H1 (cell line): ENCODE measurements around the gene BOLA1. TPM values are rescaled to one million over a fixed set of nuclear protein-coding genes. Genes with fewer than 3 reads are reported as not detected.

Experiments used
- CTCF ChIA-PET: fragments of 300-600 bp; sonication (Branson Sonifier 250); formaldehyde crosslinking; loops from one replicate; lab custom pipeline; 2021; ENCODE audit not compliant: partially characterized antibody; lab: Charles Lee
- POLR2A ChIA-PET: fragments of 300-600 bp; sonication (Branson Sonifier 250); formaldehyde crosslinking; loops from one replicate; lab custom pipeline; 2021; ENCODE audit warnings: inconsistent platforms; ENCODE audit not compliant: partially characterized antibody; lab: Charles Lee
- DNase-seq, 2 experiments: peaks; one replicate each; pipeline versions ENCODE4 v3.0.0 to v3.0.0-alpha.2; 2010 to 2022; ENCODE audit warnings: low spot score in 2 of 2, low read depth in 1 of 2, mixed read lengths in 1 of 2
- FAIRE-seq: peaks from 2 replicates; lab custom pipeline; 2011; peaks lifted over from hg19 to GRCh38; lab: Jason Lieb, UNC
- H2AFZ ChIP-seq: 2 replicates; pipeline ENCODE4 v1.8.1; 2012; ENCODE audit warnings: low read length, inconsistent platforms
- H2AK5ac ChIP-seq: 2 replicates; pipeline ENCODE4 v1.6.1; 2013; ENCODE audit warnings: low read depth, low read length
- H2BK120ac ChIP-seq: replicated peaks from 2 replicates; pipeline ENCODE3; 2013; ENCODE audit warnings: low read depth, low read length, inconsistent platforms
- H2BK12ac ChIP-seq: 2 replicates; pipeline ENCODE4 v1.6.1; 2013; ENCODE audit warnings: low read depth, low read length
- H2BK15ac ChIP-seq: 2 replicates; pipeline ENCODE4 v1.6.1; 2013; ENCODE audit warnings: low read length
- H2BK20ac ChIP-seq: 2 replicates; pipeline ENCODE4 v1.6.1; 2013; ENCODE audit warnings: low read length
- H2BK5ac ChIP-seq: 2 replicates; pipeline ENCODE4 v1.6.1; 2013; ENCODE audit warnings: low read depth, low read length
- H3K14ac ChIP-seq: 2 replicates; pipeline ENCODE4 v1.6.1; 2013; ENCODE audit warnings: inconsistent platforms; ENCODE audit not compliant: insufficient read length
- H3K18ac ChIP-seq: 2 replicates; pipeline ENCODE4 v1.6.1; 2013; ENCODE audit warnings: low read length; ENCODE audit errors: extremely low read depth
- H3K23ac ChIP-seq: 2 replicates; pipeline ENCODE4 v1.6.1; 2013; ENCODE audit warnings: inconsistent platforms; ENCODE audit not compliant: insufficient read length
- H3K23me2 ChIP-seq: 2 replicates; pipeline ENCODE4 v1.6.1; 2013; ENCODE audit warnings: low read depth, low read length
- H3K27ac ChIP-seq: 2 replicates; pipeline ENCODE4 v1.6.1; 2011; ENCODE audit warnings: low read depth, low read length, inconsistent platforms
- H3K27me3 ChIP-seq, 4 experiments: replicated peaks in 1 of 4; 1 replicate in 1 of 4; 2 replicates in 3 of 4; pipeline versions ENCODE4 v1.6.1 to v1.8.1; 2011 to 2013; ENCODE audit warnings: low read length in 3 of 4, mild to moderate bottlenecking in 3 of 4, inconsistent platforms in 2 of 4, mixed read lengths in 2 of 4, moderate library complexity in 1 of 4; ENCODE audit not compliant: control insufficient read depth in 3 of 4, insufficient read depth in 3 of 4; ENCODE audit errors: extremely low read depth in 1 of 4
- H3K36me3 ChIP-seq, 4 experiments: 2 replicates each; pipeline versions ENCODE4 v1.6.1 to v1.8.1; 2011 to 2013; ENCODE audit warnings: mild to moderate bottlenecking in 4 of 4, low read length in 3 of 4, moderate library complexity in 2 of 4, control low read depth in 1 of 4, inconsistent platforms in 1 of 4; ENCODE audit not compliant: insufficient read depth in 4 of 4, control insufficient read depth in 2 of 4
- H3K4ac ChIP-seq: replicated peaks from 2 replicates; pipeline ENCODE3; 2013; ENCODE audit warnings: low read length, low read depth, mixed read lengths, inconsistent platforms; ENCODE audit not compliant: insufficient read length
- H3K4me1 ChIP-seq, 4 experiments: replicated peaks in 1 of 4; 1 replicate in 1 of 4; 2 replicates in 3 of 4; pipeline versions ENCODE4 v1.6.1 to v1.8.1; 2011 to 2013; ENCODE audit warnings: low read length in 3 of 4, inconsistent platforms in 2 of 4, mixed read lengths in 1 of 4; ENCODE audit not compliant: insufficient read depth in 4 of 4, control insufficient read depth in 3 of 4
- H3K4me2 ChIP-seq, 2 experiments: 2 replicates each; pipeline versions ENCODE4 v1.6.1 to v1.8.1; 2011 to 2013; ENCODE audit warnings: low read depth in 2 of 2, low read length in 2 of 2, control low read depth in 1 of 2, inconsistent platforms in 1 of 2, mild to moderate bottlenecking in 1 of 2; ENCODE audit not compliant: insufficient read depth in 1 of 2
- H3K4me3 ChIP-seq, 4 experiments: fragments of 200-600, 300-600 bp in 1 of 4; sonication (generic), shearing (Covaris generic), sonication (Bioruptor Twin) in 1 of 4; 2 replicates each; pipeline versions ENCODE4 v1.5.1 to v1.8.1; 2011 to 2016; ENCODE audit warnings: low read length in 4 of 4, low read depth in 3 of 4, control low read depth in 2 of 4, inconsistent platforms in 2 of 4, mild to moderate bottlenecking in 2 of 4, mixed read lengths in 1 of 4, moderate library complexity in 1 of 4; ENCODE audit not compliant: insufficient read depth in 2 of 4; ENCODE audit errors: extremely low read depth in 1 of 4
- H3K56ac ChIP-seq: replicated peaks from 2 replicates; pipeline ENCODE3; 2013; ENCODE audit warnings: low read depth, mild to moderate bottlenecking, mixed read lengths, low read length, inconsistent platforms; ENCODE audit not compliant: insufficient read length
- H3K79me1 ChIP-seq: 2 replicates; pipeline ENCODE4 v1.6.1; 2013; ENCODE audit warnings: low read depth, low read length, control low read depth
- H3K79me2 ChIP-seq, 2 experiments: 2 replicates each; pipeline versions ENCODE4 v1.6.1 to v1.8.1; 2012 to 2013; ENCODE audit warnings: low read length in 2 of 2, mild to moderate bottlenecking in 2 of 2, inconsistent platforms in 1 of 2; ENCODE audit not compliant: insufficient read depth in 2 of 2, control insufficient read depth in 1 of 2
- H3K9ac ChIP-seq, 4 experiments: replicated peaks in 1 of 4; 1 replicate in 1 of 4; 2 replicates in 3 of 4; pipeline versions ENCODE4 v1.6.1 to v1.8.1; 2011 to 2013; ENCODE audit warnings: low read depth in 3 of 4, low read length in 3 of 4, control low read depth in 2 of 4, mild to moderate bottlenecking in 2 of 4, moderate library complexity in 2 of 4, inconsistent platforms in 1 of 4; ENCODE audit errors: extremely low read depth in 1 of 4
- H3K9me3 ChIP-seq, 2 experiments: 2 replicates each; pipeline versions ENCODE4 v1.6.1 to v1.8.1; 2012 to 2013; ENCODE audit warnings: mild to moderate bottlenecking in 2 of 2, moderate library complexity in 2 of 2, control low read depth in 1 of 2, inconsistent platforms in 1 of 2, low read depth in 1 of 2, low read length in 1 of 2, mixed read lengths in 1 of 2; ENCODE audit not compliant: insufficient read depth in 2 of 2
- H4K20me1 ChIP-seq, 2 experiments: replicated peaks in 1 of 2; 2 replicates each; pipeline versions ENCODE3 to v1.8.1; 2011 to 2013; ENCODE audit warnings: inconsistent platforms in 2 of 2, low read length in 2 of 2, mild to moderate bottlenecking in 1 of 2; ENCODE audit not compliant: insufficient read depth in 2 of 2, control insufficient read depth in 1 of 2
- H4K5ac ChIP-seq: 2 replicates; pipeline ENCODE4 v1.6.1; 2013; ENCODE audit warnings: low read length, low read depth, mixed read lengths, inconsistent platforms; ENCODE audit not compliant: insufficient read length
- H4K8ac ChIP-seq: 2 replicates; pipeline ENCODE4 v1.8.0; 2013; ENCODE audit warnings: mild to moderate bottlenecking, moderate library complexity, low read length, inconsistent platforms; ENCODE audit not compliant: insufficient read depth; ENCODE audit errors: extremely low read depth
- H4K91ac ChIP-seq: replicated peaks from 2 replicates; pipeline ENCODE3; 2013; ENCODE audit warnings: low read length, mixed read lengths, inconsistent platforms; ENCODE audit not compliant: insufficient read length
- CBX8 ChIP-seq: fragments of 300-800, 300-1000 bp; sonication (generic); IDR thresholded peaks from 2 replicates; pipeline ENCODE4 v1.7.1; 2016; ENCODE audit warnings: low read depth, low read length, borderline replicate concordance
- CEBPB ChIP-seq: IDR thresholded peaks from 2 replicates; pipeline ENCODE4 v1.6.1; 2012; ENCODE audit warnings: low read depth, low read length
- EGR1 ChIP-seq: IDR thresholded peaks from 2 replicates; pipeline ENCODE4 v1.6.1; 2011; ENCODE audit warnings: low read depth, low read length, borderline replicate concordance
- FOSL1 ChIP-seq: IDR thresholded peaks from 2 replicates; pipeline ENCODE4 v1.6.1; 2011; ENCODE audit warnings: mild to moderate bottlenecking, low read depth, low read length, moderate library complexity; ENCODE audit not compliant: insufficient read depth
- JUN ChIP-seq: IDR thresholded peaks from 2 replicates; pipeline ENCODE4 v1.6.1; 2011; ENCODE audit warnings: low read depth, mild to moderate bottlenecking, improper control_type of control experiment, low read length
- KDM4A ChIP-seq: IDR thresholded peaks from one replicate; pipeline ENCODE4 v1.7.1; 2012; ENCODE audit warnings: low read depth, mild to moderate bottlenecking, moderate library complexity, low read length, inconsistent platforms; ENCODE audit not compliant: severe bottlenecking
- POLR2A ChIP-seq, 2 experiments: IDR thresholded peaks; 1 replicate in 1 of 2; 2 replicates in 1 of 2; pipeline ENCODE4 v1.6.1; 2011; ENCODE audit warnings: low read depth in 2 of 2, low read length in 2 of 2, mild to moderate bottlenecking in 2 of 2; ENCODE audit errors: control extremely low read depth in 1 of 2
- SIN3A ChIP-seq, 2 experiments: IDR thresholded peaks in 1 of 2; conservative IDR thresholded peaks in 1 of 2; 2 replicates each; pipeline ENCODE4 v1.6.1; 2011 to 2012; ENCODE audit warnings: low read length in 2 of 2, improper control_type of control experiment in 1 of 2, low read depth in 1 of 2, mild to moderate bottlenecking in 1 of 2
- SIRT6 ChIP-seq: IDR thresholded peaks from one replicate; pipeline ENCODE4 v1.7.1; 2012; ENCODE audit warnings: low read length, inconsistent platforms
- SRF ChIP-seq: IDR thresholded peaks from 2 replicates; pipeline ENCODE4 v1.6.1; 2011; ENCODE audit warnings: mild to moderate bottlenecking, low read depth, low read length, moderate library complexity
- TCF12 ChIP-seq: IDR thresholded peaks from 2 replicates; pipeline ENCODE4 v1.6.1; 2011; ENCODE audit warnings: low read depth, mild to moderate bottlenecking, low read length
- ZNF274 ChIP-seq: IDR thresholded peaks from 2 replicates; pipeline ENCODE4 v1.7.0; 2012; ENCODE audit warnings: low read length, borderline replicate concordance; ENCODE audit errors: extremely low read depth
- WGBS, 2 experiments: shearing (Covaris generic) in 1 of 2; methylation state at CpG; one replicate each; pipeline versions ENCODE4 v1.1.6 to v1.1.7; 2013 to 2015; ENCODE audit warnings: low lambda C conversion rate in 2 of 2, mixed read lengths in 2 of 2, inconsistent platforms in 1 of 2, low coverage in 1 of 2, missing lambda C conversion rate in 1 of 2; ENCODE audit not compliant: insufficient replicate concordance in 2 of 2, insufficient coverage in 1 of 2, insufficient read length in 1 of 2; ENCODE audit errors: extremely low coverage in 1 of 2, missing lambda C conversion rate in 1 of 2; 5-methylcytosine and 5-hydroxymethylcytosine counted together
- polyA plus RNA-seq, 7 experiments: library from polyadenylated mRNA; depleted of rRNA in 3 of 7; stranded (reverse) in 5 of 7; unstranded in 2 of 7; fragments of >200 nt in 5 of 7; fragments of 200-250 nt in 2 of 7; gene quantifications; 1 replicate in 5 of 7; 2 replicates in 1 of 7; 4 replicates in 1 of 7; pipeline versions ENCODE4 v1.2.1 to v1.2.3, GENCODE V29; 2011 to 2013; ENCODE audit warnings: missing spikeins in 2 of 7, mixed read lengths in 2 of 7
- total RNA-seq: library from RNA; stranded (reverse); fragmentation: NEBNext Ultra II Directional; extraction: Animal tissue kit (Norgen Biotek cat#: 25700); gene quantifications from 2 replicates; pipeline ENCODE4 v1.2.1, GENCODE V29; 2021

The BOLA1 gene
- total and polyA plus RNA-seq, 2 of the 8 experiments (the other 6 are each of a cell fraction or from before 2014, with no cell fraction given) = 8.1 to 15.4 TPM

DNA sequence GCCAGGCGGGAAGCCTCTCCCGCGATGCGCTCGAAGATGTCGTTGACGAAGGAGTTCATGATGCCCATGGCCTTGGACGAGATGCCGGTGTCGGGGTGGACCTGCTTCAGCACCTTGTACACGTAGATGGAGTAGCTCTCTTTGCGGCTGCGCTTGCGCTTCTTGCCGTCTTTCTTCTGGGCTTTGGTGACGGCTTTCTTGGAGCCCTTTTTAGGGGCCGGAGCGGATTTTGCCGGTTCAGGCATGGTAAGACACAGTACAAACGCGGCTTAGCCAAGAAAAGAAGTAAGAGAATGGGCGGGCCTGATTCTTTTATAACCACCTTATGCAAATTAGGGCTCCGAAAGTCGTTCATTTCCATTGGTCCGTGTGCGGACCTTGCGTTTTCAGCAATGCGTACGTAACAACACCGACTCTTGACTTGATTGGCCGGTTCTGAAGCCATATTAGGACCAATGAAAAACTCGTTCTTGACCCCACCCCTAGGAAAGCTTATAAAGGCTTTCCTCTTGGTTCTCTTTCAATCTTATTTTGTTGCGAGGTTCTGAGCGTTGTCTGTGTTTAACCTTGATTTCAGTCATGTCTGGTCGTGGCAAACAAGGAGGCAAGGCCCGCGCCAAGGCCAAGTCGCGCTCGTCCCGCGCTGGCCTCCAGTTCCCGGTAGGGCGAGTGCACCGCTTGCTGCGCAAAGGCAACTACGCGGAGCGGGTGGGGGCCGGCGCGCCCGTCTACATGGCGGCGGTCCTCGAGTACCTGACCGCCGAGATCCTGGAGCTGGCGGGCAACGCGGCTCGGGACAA lies 12.8 kb upstream of the BOLA1 start:
- Histone ChIP-seq H3K14ac (no peak overlapping the region), H4K5ac (no peak overlapping the region), H3K4me3 (peak overlapping the region; percentile 70 to 92 (median 82)), H3K9me3 (no peaks in the 10 kb centered on the region), H3K23me2 (peaks cover 21% of the 10 kb centered on the region), H2BK5ac (peak overlapping the region; percentile 96), H4K91ac (no peak overlapping the region), H2AK5ac (no peak overlapping the region), H3K4me1 (peaks cover 0 to 5% (median 0%) of the 10 kb centered on the region in 4 experiments; a peak in 4 of 7 replicates), H4K20me1 (no peaks in the 10 kb centered on the region), H2BK20ac (no peak overlapping the region), H4K8ac (peak overlapping the region; percentile 98; the same call in 1 of the 2 replicates), H3K36me3 (no peaks in the 10 kb centered on the region), H2BK120ac (no peak overlapping the region), H3K9ac (peak overlapping the region; percentile 91 to 99 (median 94)), H3K4me2 (peak overlapping the region; percentile 83 to 87), H3K23ac (no peak overlapping the region), H3K27ac (peak overlapping the region; percentile 98), H3K27me3 (no peaks in the 10 kb centered on the region), H3K4ac (no peak overlapping the region), H2BK15ac (no peak overlapping the region), H3K56ac (peak overlapping the region; percentile 66), H3K79me1 (peaks cover 3% of the 10 kb centered on the region; the same call in 1 of the 2 replicates), H3K18ac (0 out of 2 replicates have a peak overlapping the region, but pooled peaks have one; percentile 86), H3K79me2 (0 out of 4 replicates have a peak, but pooled peaks cover 0 to 4% of the 10 kb centered on the region in 2 experiments), H2AFZ (no peak overlapping the region), H2BK12ac (no peak overlapping the region; the same call in 1 of the 2 replicates)
- WGBS, 2 experiments = 1% methylated on average over 62 of the region's 62 CpGs; no CpG with 5 or more reads in 1 of the 2 experiments
- DNase-seq (peak; percentile 87 to 92), FAIRE-seq (peak; percentile 71)
- ChIA-PET CTCF (interaction anchor here (1.0 to 3.0 kb wide), 5 partner anchors 43 to 283 kb away, joined by 4 to 14 read pairs (median 5); partner anchors contain the start of gene OTUD7B), POLR2A (interaction anchor here (0.7 to 8.5 kb wide), 44 partner anchors 8 to 1727 kb away, joined by 3 to 278 read pairs (median 8); partner anchors contain the start of genes ANP32E, BOLA1, MTMR11 and OTUD7B)
- TF ChIP-seq CEBPB (no peak), FOSL1 (no peak), SIRT6 (peak; percentile 83), ZNF274 (no peak), CBX8 (no peak), TCF12 (no peak), EGR1 (no peak), JUN (no peak), POLR2A (IDR thresholded peaks at IDR 0.05; ENCODE audit: control extremely low read depth in 1 of 2, low read depth in 2 of 2, low read length in 2 of 2) (peak; percentile 93 to 95), SIN3A (conservative IDR thresholded peaks at IDR 0.05 in 1 of 2, IDR thresholded peaks at IDR 0.05 in 1 of 2; ENCODE audit: low read depth in 1 of 2, low read length in 2 of 2) (0 out of 4 replicates have a peak, but pooled peaks of 1 of the 2 experiments have one; percentile 5), KDM4A (peak; percentile 17), SRF (no peak)
